Measurements from ENCODE around the gene TBL1XR1.
"Not testable (repeated sequence)": the region's sequence is repeated elsewhere in the genome, so short reads cannot be mapped to it uniquely, and the experiment has no call there.

The TBL1XR1 gene

GRCh38 chr3:177057768-177058167 lies 139.5 kb downstream of the TBL1XR1 start:
- peak; percentile 87 for DNase-seq

- DNase-seq, result no peak
Observed at GRCh38 chr3:177056927-177057326, 140.4 kb downstream of the TBL1XR1 start.

GRCh38 chr3:177055605-177056571 lies 141.4 kb downstream of the TBL1XR1 start:
- no peak for DNase-seq

GRCh38 chr3:177053107-177053506 lies 144.2 kb downstream of the TBL1XR1 start:
- DNase-seq, result no peak

- no peak for DNase-seq
Observed at GRCh38 chr3:177051411-177051810, 145.9 kb downstream of the TBL1XR1 start.

GRCh38 chr3:177050501-177051237 lies 146.6 kb downstream of the TBL1XR1 start:
- peak; percentile 45 for DNase-seq

GRCh38 chr3:177045767-177046166 lies 151.5 kb downstream of the TBL1XR1 start:
- no peak for DNase-seq

GRCh38 chr3:177045222-177045621 lies 152.1 kb downstream of the TBL1XR1 start:
- no peak for DNase-seq

- peak; percentile 57 for DNase-seq
Observed at GRCh38 chr3:177041730-177042551, 155.3 kb downstream of the TBL1XR1 start.

- no peak for DNase-seq
Observed at GRCh38 chr3:177041021-177041729, 156.1 kb downstream of the TBL1XR1 start.

GRCh38 chr3:177039490-177040274 lies 157.6 kb downstream of the TBL1XR1 start:
- no peak for DNase-seq

GRCh38 chr3:177037241-177037640 lies 160.0 kb downstream of the TBL1XR1 start:
- no peak for DNase-seq

- DNase-seq, result no peak
Observed at GRCh38 chr3:177035676-177036075, 161.6 kb downstream of the TBL1XR1 start.

GRCh38 chr3:177034832-177035475 lies 162.3 kb downstream of the TBL1XR1 start:
- no peak for DNase-seq

GRCh38 chr3:177026505-177027277 lies 170.6 kb downstream of the TBL1XR1 start:
- no peak for DNase-seq

- no peak for DNase-seq
Observed at GRCh38 chr3:177015881-177016280, 181.4 kb downstream of the TBL1XR1 start.

GRCh38 chr3:177013681-177014280 lies 183.5 kb downstream of the TBL1XR1 start:
- DNase-seq, result no peak

GRCh38 chr3:177005718-177006405 lies 191.4 kb downstream of the TBL1XR1 start:
- no peak for DNase-seq

- DNase-seq, result not testable (repeated sequence)
Observed at GRCh38 chr3:177000159-177000558, 197.1 kb downstream of the TBL1XR1 start.
